Measurements from ENCODE around the gene ADRA2B.

The ADRA2B gene

GRCh38 chr2:96111257-96111640 is 5.1 kb downstream of the ADRA2B start:
- DNase-seq (ENCODE audit: low read depth, low spot score): no peak
- Histone ChIP-seq H3K27me3 (ENCODE audit: control insufficient read depth, insufficient read depth, low read length) (no peaks in the 10 kb centered on the region; the same call in 1 of the 2 replicates), H3K4me3 (ENCODE audit: low read length) (no peak overlapping the region), H3K4me1 (ENCODE audit: control insufficient read depth, insufficient read depth, low read length) (peaks cover 13% of the 10 kb centered on the region), H3K9me3 (ENCODE audit: control insufficient read depth, insufficient read depth, low read length) (no peaks in the 10 kb centered on the region), H3K27ac (ENCODE audit: low read length) (no peak overlapping the region), H3K36me3 (ENCODE audit: control insufficient read depth, insufficient read depth, low read length) (no peaks in the 10 kb centered on the region)
- no CpG with 5 or more reads among the region's 4 CpGs for WGBS (ENCODE audit: insufficient coverage, insufficient read length)

GRCh38 chr2:96110621-96111256 is 5.6 kb downstream of the ADRA2B start:
- H3K27ac ChIP-seq (ENCODE audit: low read length): no peak overlapping the region

GRCh38 chr2:96109931-96110511 is 6.3 kb downstream of the ADRA2B start:
- H3K27ac ChIP-seq (ENCODE audit: low read length): no peak overlapping the region
- no peaks in the 10 kb centered on the region for H3K27me3 ChIP-seq (ENCODE audit: control insufficient read depth, insufficient read depth, low read length)

More at GRCh38 chr2:96110621-96111256, 5.6 kb downstream of the ADRA2B start:
- Histone ChIP-seq H3K9me3 (ENCODE audit: control insufficient read depth, insufficient read depth, low read length) (no peaks in the 10 kb centered on the region), H3K4me1 (ENCODE audit: control insufficient read depth, insufficient read depth, low read length) (peaks cover 13% of the 10 kb centered on the region), H3K36me3 (ENCODE audit: control insufficient read depth, insufficient read depth, low read length) (no peaks in the 10 kb centered on the region), H3K27me3 (ENCODE audit: control insufficient read depth, insufficient read depth, low read length) (no peaks in the 10 kb centered on the region; the same call in 1 of the 2 replicates), H3K4me3 (ENCODE audit: low read length) (no peak overlapping the region)
- DNase-seq (ENCODE audit: low read depth, low spot score): no peak
- WGBS (ENCODE audit: insufficient coverage, insufficient read length): no CpG with 5 or more reads among the region's 13 CpGs

GRCh38 chr2:96109361-96109680 is 7.0 kb downstream of the ADRA2B start:
- Histone ChIP-seq H3K36me3 (ENCODE audit: control insufficient read depth, insufficient read depth, low read length) (no peaks in the 10 kb centered on the region), H3K27me3 (ENCODE audit: control insufficient read depth, insufficient read depth, low read length) (no peaks in the 10 kb centered on the region), H3K4me3 (ENCODE audit: low read length) (no peak overlapping the region), H3K4me1 (ENCODE audit: control insufficient read depth, insufficient read depth, low read length) (peaks cover 13% of the 10 kb centered on the region), H3K9me3 (ENCODE audit: control insufficient read depth, insufficient read depth, low read length) (no peaks in the 10 kb centered on the region), H3K27ac (ENCODE audit: low read length) (no peak overlapping the region)
- no peak for DNase-seq (ENCODE audit: low read depth, low spot score)
- WGBS (ENCODE audit: insufficient coverage, insufficient read length): no CpG with 5 or more reads among the region's 3 CpGs

More at GRCh38 chr2:96109931-96110511, 6.3 kb downstream of the ADRA2B start:
- no peaks in the 10 kb centered on the region for H3K9me3 ChIP-seq (ENCODE audit: control insufficient read depth, insufficient read depth, low read length)
- DNase-seq (ENCODE audit: low read depth, low spot score): no peak
- no peaks in the 10 kb centered on the region for H3K36me3 ChIP-seq (ENCODE audit: control insufficient read depth, insufficient read depth, low read length)
- peaks cover 13% of the 10 kb centered on the region for H3K4me1 ChIP-seq (ENCODE audit: control insufficient read depth, insufficient read depth, low read length)
- no CpG with 5 or more reads among the region's 3 CpGs for WGBS (ENCODE audit: insufficient coverage, insufficient read length)
- no peak overlapping the region for H3K4me3 ChIP-seq (ENCODE audit: low read length)

- WGBS (ENCODE audit: insufficient coverage, insufficient read length): no CpG with 5 or more reads among the region's 17 CpGs
- Histone ChIP-seq H3K36me3 (ENCODE audit: control insufficient read depth, insufficient read depth, low read length) (no peaks in the 10 kb centered on the region), H3K9me3 (ENCODE audit: control insufficient read depth, insufficient read depth, low read length) (no peaks in the 10 kb centered on the region), H3K4me1 (ENCODE audit: control insufficient read depth, insufficient read depth, low read length) (peaks cover 13% of the 10 kb centered on the region), H3K4me3 (ENCODE audit: low read length) (no peak overlapping the region), H3K27me3 (ENCODE audit: control insufficient read depth, insufficient read depth, low read length) (no peaks in the 10 kb centered on the region), H3K27ac (ENCODE audit: low read length) (no peak overlapping the region)
- DNase-seq (ENCODE audit: low read depth, low spot score): no peak
These were observed 7.6 kb downstream of the ADRA2B start for GRCh38 chr2:96108541-96109360.

- no peak overlapping the region for H3K27ac ChIP-seq (ENCODE audit: low read length)
- H3K36me3 ChIP-seq (ENCODE audit: control insufficient read depth, insufficient read depth, low read length): no peaks in the 10 kb centered on the region
- no peak overlapping the region for H3K4me3 ChIP-seq (ENCODE audit: low read length)
- no peaks in the 10 kb centered on the region for H3K27me3 ChIP-seq (ENCODE audit: control insufficient read depth, insufficient read depth, low read length)
- H3K9me3 ChIP-seq (ENCODE audit: control insufficient read depth, insufficient read depth, low read length): no peaks in the 10 kb centered on the region
- DNase-seq (ENCODE audit: low read depth, low spot score): no peak
- no CpG with 5 or more reads among the region's 5 CpGs for WGBS (ENCODE audit: insufficient coverage, insufficient read length)
- H3K4me1 ChIP-seq (ENCODE audit: control insufficient read depth, insufficient read depth, low read length): peaks cover 12% of the 10 kb centered on the region
These were observed 8.2 kb downstream of the ADRA2B start for GRCh38 chr2:96108151-96108540.

GRCh38 chr2:96107708-96108065 is 8.7 kb downstream of the ADRA2B start:
- H3K9me3 ChIP-seq (ENCODE audit: control insufficient read depth, insufficient read depth, low read length): no peaks in the 10 kb centered on the region
- no peaks in the 10 kb centered on the region for H3K36me3 ChIP-seq (ENCODE audit: control insufficient read depth, insufficient read depth, low read length)
- no peak overlapping the region for H3K4me3 ChIP-seq (ENCODE audit: low read length)
- no peak for DNase-seq (ENCODE audit: low read depth, low spot score)
- H3K27me3 ChIP-seq (ENCODE audit: control insufficient read depth, insufficient read depth, low read length): no peaks in the 10 kb centered on the region
- WGBS (ENCODE audit: insufficient coverage, insufficient read length): no CpG with 5 or more reads among the region's 3 CpGs
- peaks cover 12% of the 10 kb centered on the region for H3K4me1 ChIP-seq (ENCODE audit: control insufficient read depth, insufficient read depth, low read length)
- no peak overlapping the region for H3K27ac ChIP-seq (ENCODE audit: low read length)

GRCh38 chr2:96106991-96107707 is 9.2 kb downstream of the ADRA2B start:
- H3K4me1 ChIP-seq (ENCODE audit: control insufficient read depth, insufficient read depth, low read length): peaks cover 11% of the 10 kb centered on the region
- WGBS (ENCODE audit: insufficient coverage, insufficient read length): no CpG with 5 or more reads among the region's 9 CpGs

GRCh38 chr2:96105994-96106715 is 10.2 kb downstream of the ADRA2B start:
- no peaks in the 10 kb centered on the region for H3K27me3 ChIP-seq (ENCODE audit: control insufficient read depth, insufficient read depth, low read length)
- H3K4me1 ChIP-seq (ENCODE audit: control insufficient read depth, insufficient read depth, low read length): peaks cover 9% of the 10 kb centered on the region
- DNase-seq (ENCODE audit: low read depth, low spot score): no peak
- H3K27ac ChIP-seq (ENCODE audit: low read length): no peak overlapping the region
- 100% methylated on average over 1 of the region's 8 CpGs for WGBS (ENCODE audit: insufficient coverage, insufficient read length)
- no peaks in the 10 kb centered on the region for H3K9me3 ChIP-seq (ENCODE audit: control insufficient read depth, insufficient read depth, low read length)
- no peak overlapping the region for H3K4me3 ChIP-seq (ENCODE audit: low read length)
- H3K36me3 ChIP-seq (ENCODE audit: control insufficient read depth, insufficient read depth, low read length): no peaks in the 10 kb centered on the region

More at GRCh38 chr2:96106991-96107707, 9.2 kb downstream of the ADRA2B start:
- H3K4me3 ChIP-seq (ENCODE audit: low read length): no peak overlapping the region
- no peaks in the 10 kb centered on the region for H3K36me3 ChIP-seq (ENCODE audit: control insufficient read depth, insufficient read depth, low read length)
- no peak overlapping the region for H3K27ac ChIP-seq (ENCODE audit: low read length)
- H3K9me3 ChIP-seq (ENCODE audit: control insufficient read depth, insufficient read depth, low read length): no peaks in the 10 kb centered on the region
- no peaks in the 10 kb centered on the region for H3K27me3 ChIP-seq (ENCODE audit: control insufficient read depth, insufficient read depth, low read length)
- no peak for DNase-seq (ENCODE audit: low read depth, low spot score)
